HUES64 (cell line): Measurements from ENCODE around the gene MGAT5.
"Not testable (repeated sequence)": the region's sequence is repeated elsewhere in the genome, so short reads cannot be mapped to it uniquely, and the experiment has no call there.

Source experiments
- H3K27ac ChIP-seq: 2 replicates; pipeline ENCODE4 v1.7.0; 2013; ENCODE audit warnings: low read depth, low read length, inconsistent platforms
- H3K27me3 ChIP-seq: 2 replicates; pipeline ENCODE4 v1.6.1; 2013; ENCODE audit warnings: mild to moderate bottlenecking, low read length; ENCODE audit not compliant: insufficient read depth
- H3K36me3 ChIP-seq: 2 replicates; pipeline ENCODE4 v1.6.1; 2013; ENCODE audit warnings: mild to moderate bottlenecking, low read length; ENCODE audit not compliant: insufficient read depth
- H3K4me1 ChIP-seq: 2 replicates; pipeline ENCODE4 v1.6.1; 2013; ENCODE audit warnings: mild to moderate bottlenecking, low read length, moderate library complexity; ENCODE audit not compliant: insufficient read depth
- H3K4me3 ChIP-seq: 2 replicates; pipeline ENCODE4 v1.5.1; 2013; ENCODE audit warnings: mild to moderate bottlenecking, low read length, moderate library complexity
- H3K9ac ChIP-seq: 2 replicates; pipeline ENCODE4 v1.6.1; 2013; ENCODE audit warnings: mild to moderate bottlenecking, low read depth, low read length
- H3K9me3 ChIP-seq: 2 replicates; pipeline ENCODE4 v1.6.1; 2013; ENCODE audit warnings: low read depth, low read length; ENCODE audit not compliant: insufficient read depth
- WGBS: fragments of 150-250, 120-280 bp; methylation state at CpG from one replicate; pipeline ENCODE4 v1.1.7; 2013; ENCODE audit warnings: missing lambda C conversion rate; 5-methylcytosine and 5-hydroxymethylcytosine counted together

The MGAT5 gene

DNA sequence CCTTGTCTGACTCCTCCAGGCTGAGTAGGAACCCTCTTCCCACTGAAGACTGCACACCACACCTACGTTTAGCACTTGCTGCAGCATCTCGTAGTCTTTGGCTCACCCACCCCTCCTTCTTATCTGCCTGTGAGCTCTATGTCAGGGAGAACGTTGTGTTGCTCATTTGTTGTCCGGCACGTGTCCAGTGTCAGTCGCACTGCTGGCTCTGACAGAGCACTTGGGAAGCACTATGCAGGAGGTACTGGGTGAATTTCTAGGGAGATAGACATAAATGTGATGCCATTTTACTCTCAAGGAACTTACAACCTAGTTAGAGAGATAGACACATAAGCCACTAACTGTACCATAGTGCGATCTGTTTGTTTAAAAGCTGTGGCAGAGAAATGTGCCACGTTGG is 223.1 kb downstream of the MGAT5 start:
- not testable (repeated sequence) for H3K9me3 ChIP-seq, H3K9ac ChIP-seq, H3K27ac ChIP-seq, H3K4me1 ChIP-seq, H3K27me3 ChIP-seq, H3K4me3 ChIP-seq, H3K36me3 ChIP-seq
- 90% methylated on average over 8 of the region's 8 CpGs for WGBS

DNA sequence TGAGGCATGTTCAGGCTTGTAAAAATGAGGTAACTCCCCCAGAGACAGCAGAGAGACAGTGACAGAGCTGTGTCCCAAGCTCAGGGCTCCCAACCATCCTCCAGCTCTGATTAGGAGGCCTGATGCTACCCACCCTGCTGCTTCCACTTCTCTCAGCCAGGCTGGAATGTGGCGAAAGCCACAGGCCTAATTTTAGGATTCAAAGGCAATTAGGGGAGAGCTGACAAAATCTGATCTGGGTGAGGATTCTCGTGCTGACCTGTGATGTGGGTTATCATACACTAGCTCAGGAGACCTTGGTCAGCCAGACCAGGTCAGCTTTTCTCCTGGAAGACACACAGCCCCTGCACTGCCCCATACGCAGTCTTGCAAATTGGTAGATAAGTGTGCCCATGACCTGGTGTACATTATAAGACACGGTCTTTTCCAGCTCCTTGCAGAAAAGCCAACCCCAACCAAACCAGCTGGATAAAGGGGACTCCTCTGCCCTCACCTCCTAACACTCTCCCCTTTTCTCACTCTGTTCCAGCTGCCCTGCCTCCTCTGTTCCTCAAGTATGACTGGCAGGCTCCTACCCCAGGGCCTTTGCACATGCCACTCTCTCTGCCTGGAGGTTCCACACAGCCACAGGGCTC is 225.9 kb downstream of the MGAT5 start:
- no peak overlapping the region for H3K27ac ChIP-seq
- H3K27me3 ChIP-seq: no peaks in the 10 kb centered on the region
- WGBS: 92% methylated on average over 4 of the region's 4 CpGs
- no peak overlapping the region for H3K9ac ChIP-seq
- H3K4me3 ChIP-seq: no peak overlapping the region
- H3K4me1 ChIP-seq: no peaks in the 10 kb centered on the region
- H3K36me3 ChIP-seq: no peaks in the 10 kb centered on the region
- H3K9me3 ChIP-seq: no peaks in the 10 kb centered on the region

DNA sequence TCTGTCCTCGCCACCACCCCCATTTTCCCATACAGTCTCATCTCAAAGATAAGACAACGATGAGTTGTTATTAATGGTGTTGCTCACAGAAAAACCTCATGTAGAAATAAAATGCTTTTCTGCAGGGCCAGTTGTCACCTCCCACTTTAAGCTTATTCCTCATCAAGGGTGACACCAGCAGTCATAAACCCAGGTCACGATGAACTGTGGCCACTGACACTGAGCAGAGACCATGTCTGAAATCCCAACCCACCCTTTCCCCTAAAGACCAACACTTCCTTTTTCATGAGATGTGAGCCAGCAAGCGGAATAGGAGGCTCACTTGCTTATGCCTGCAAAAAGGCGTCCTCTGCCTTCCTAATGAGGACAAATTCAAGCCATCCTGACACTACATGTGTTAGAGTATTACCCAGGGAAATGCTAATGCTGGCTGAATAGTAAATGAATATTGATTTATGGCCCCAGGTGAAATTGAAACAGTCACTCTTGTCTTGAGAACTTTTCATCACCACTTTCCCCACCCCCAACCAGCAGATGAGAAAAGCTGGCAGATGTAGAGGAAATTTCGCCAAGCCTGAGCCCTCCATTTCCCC is 228.4 kb downstream of the MGAT5 start:
- Histone ChIP-seq H3K36me3 (no peaks in the 10 kb centered on the region), H3K4me1 (no peaks in the 10 kb centered on the region), H3K27ac (no peak overlapping the region), H3K9ac (no peak overlapping the region), H3K9me3 (no peaks in the 10 kb centered on the region), H3K27me3 (no peaks in the 10 kb centered on the region), H3K4me3 (no peak overlapping the region)
- WGBS: 93% methylated on average over 5 of the region's 6 CpGs

DNA sequence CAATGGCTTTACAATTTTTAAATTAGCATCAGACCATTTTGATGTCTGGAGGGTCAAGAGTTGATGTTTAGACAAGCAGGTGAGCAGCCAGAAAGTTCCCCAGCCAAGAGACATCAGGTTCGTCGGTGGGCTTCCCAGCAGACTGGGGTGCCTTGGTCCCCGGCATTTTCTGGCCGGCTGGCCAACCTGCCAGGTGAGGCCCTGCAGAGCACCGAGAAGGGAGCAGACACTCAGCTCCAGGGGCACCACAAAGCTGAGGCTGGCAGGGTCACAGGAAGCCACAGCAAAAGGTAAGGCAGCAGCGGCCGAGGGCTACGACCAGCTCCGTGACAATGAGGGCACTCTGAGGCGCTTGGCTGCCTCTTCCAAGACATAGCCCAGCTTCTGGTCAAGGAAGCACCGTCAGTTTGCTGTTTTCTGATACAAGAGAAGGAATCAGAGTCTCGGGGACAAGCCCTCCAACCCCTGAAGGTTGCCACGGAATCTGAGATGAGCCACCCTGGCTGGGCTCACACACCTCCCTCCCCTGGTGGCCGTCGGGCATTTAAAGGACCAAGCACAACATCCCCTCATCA is 229.0 kb downstream of the MGAT5 start:
- no peaks in the 10 kb centered on the region for H3K36me3 ChIP-seq
- no peaks in the 10 kb centered on the region for H3K27me3 ChIP-seq
- no peak overlapping the region for H3K9ac ChIP-seq
- H3K27ac ChIP-seq: no peak overlapping the region
- H3K9me3 ChIP-seq: no peaks in the 10 kb centered on the region
- WGBS: 89% methylated on average over 15 of the region's 15 CpGs
- no peaks in the 10 kb centered on the region for H3K4me1 ChIP-seq
- no peak overlapping the region for H3K4me3 ChIP-seq

DNA sequence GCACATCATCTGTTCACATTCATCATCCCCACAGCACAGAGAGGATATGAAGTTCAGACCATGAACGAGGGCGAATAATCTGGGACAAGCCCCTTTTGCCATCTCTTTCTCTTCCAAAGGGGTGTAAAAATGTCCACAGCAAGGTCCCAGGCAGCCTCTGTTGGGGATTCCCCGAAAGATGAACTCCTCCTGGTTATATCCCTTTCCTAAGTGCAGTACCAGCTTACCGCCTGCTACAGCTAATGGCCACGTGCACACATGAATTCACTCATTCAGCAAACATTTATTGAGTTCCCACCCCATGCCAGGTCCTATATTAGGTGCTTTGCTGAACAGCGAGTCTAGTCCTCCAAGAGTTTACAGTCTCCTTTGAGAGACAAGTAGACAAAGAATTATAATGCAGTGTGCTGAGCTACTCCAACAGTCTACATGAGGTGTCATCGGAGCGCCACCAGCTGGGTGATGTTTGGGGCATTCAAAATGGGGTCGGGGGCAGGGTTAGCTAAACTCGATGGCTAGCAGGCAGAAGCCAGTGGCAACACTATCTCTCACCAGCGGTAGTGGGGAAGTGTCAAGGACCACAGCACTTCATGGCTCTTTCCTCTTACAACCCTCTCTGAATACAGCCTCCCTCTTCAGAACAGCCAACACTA is 236.0 kb downstream of the MGAT5 start:
- WGBS: 86% methylated on average over 11 of the region's 11 CpGs
- no peaks in the 10 kb centered on the region for H3K4me1 ChIP-seq
- no peak overlapping the region for H3K9ac ChIP-seq
- no peaks in the 10 kb centered on the region for H3K36me3 ChIP-seq
- H3K9me3 ChIP-seq: no peaks in the 10 kb centered on the region
- H3K4me3 ChIP-seq: no peak overlapping the region
- no peaks in the 10 kb centered on the region for H3K27me3 ChIP-seq
- H3K27ac ChIP-seq: no peak overlapping the region

DNA sequence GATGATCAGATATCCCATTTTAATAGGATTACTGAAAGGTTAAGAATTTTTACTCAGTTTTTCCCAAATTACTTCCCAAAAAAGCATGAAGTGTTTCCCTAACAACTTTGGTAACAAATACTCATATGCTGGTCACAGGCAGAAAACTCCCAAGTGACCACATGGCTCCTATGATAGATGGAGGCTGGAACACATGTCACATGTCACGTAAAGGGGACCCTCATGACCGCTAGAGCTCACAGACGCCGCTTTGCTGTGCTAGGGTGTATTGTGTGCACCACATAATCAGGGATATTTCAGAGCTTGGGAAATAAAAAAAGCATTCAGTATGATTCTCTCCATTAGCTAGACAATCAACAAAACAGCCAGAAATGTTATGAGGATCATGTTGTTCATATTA is 236.7 kb downstream of the MGAT5 start:
- Histone ChIP-seq H3K27ac (no peak overlapping the region), H3K36me3 (no peaks in the 10 kb centered on the region), H3K4me3 (no peak overlapping the region), H3K9ac (no peak overlapping the region), H3K27me3 (no peaks in the 10 kb centered on the region), H3K9me3 (no peaks in the 10 kb centered on the region), H3K4me1 (no peaks in the 10 kb centered on the region)
- 95% methylated on average over 4 of the region's 4 CpGs for WGBS

DNA sequence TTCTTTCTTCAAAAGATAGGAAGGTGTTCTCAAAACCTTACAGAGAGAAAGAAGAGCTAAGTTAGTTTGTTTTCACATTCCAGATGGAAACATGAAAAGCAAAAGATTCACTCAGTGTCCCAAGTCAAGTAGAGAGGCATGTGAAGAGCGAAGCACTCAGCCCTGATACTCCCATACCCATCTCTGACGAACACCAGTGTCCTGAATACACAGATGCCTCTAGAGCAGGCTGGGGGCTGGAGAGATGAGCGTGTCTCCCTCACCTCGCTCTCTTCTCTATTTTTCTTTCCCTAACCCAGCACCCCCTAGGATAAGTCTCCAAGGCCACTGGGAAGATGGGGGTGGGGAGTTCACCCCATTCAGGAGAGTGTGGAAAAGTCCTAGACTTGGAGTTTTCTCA is 237.2 kb downstream of the MGAT5 start:
- no peaks in the 10 kb centered on the region for H3K9me3 ChIP-seq
- no peaks in the 10 kb centered on the region for H3K36me3 ChIP-seq
- H3K27me3 ChIP-seq: no peaks in the 10 kb centered on the region
- no peaks in the 10 kb centered on the region for H3K4me1 ChIP-seq
- 92% methylated on average over 4 of the region's 4 CpGs for WGBS
- no peak overlapping the region for H3K9ac ChIP-seq
- no peak overlapping the region for H3K27ac ChIP-seq
- H3K4me3 ChIP-seq: no peak overlapping the region

DNA sequence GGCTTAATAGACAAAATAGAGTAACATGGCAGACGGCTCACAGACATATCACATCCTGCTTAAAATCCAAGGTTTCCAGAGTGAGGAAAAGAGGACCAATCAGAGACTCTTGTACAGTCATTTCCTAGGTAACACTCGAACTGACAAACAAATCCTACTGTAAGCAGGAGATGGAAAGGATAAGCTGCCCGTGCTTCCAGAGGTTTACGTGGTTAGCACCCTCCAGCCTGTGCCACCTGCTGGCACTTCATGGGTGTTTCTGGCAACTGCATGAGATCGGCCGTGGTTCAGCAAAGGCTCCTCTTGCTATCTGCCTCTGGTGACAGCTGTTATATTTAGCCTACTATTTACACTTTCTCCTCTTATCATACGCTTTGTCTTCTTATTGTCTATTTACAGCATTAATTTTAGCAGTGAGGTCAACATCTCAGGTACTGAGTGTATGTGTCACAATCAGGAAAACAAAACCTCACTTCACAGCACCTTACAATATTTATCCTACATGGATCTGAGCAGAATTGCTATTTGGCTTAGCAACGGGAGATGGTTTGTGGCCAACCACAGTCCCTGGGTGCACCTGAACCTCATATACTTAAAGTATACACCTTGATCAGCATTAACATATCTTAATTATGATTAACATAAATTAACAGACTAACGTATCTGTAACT is 238.0 kb downstream of the MGAT5 start:
- H3K4me1 ChIP-seq: no peaks in the 10 kb centered on the region
- no peaks in the 10 kb centered on the region for H3K36me3 ChIP-seq
- 88% methylated on average over 9 of the region's 9 CpGs for WGBS
- H3K4me3 ChIP-seq: no peak overlapping the region
- H3K27ac ChIP-seq: no peak overlapping the region
- H3K9me3 ChIP-seq: no peaks in the 10 kb centered on the region
- H3K9ac ChIP-seq: no peak overlapping the region
- no peaks in the 10 kb centered on the region for H3K27me3 ChIP-seq

DNA sequence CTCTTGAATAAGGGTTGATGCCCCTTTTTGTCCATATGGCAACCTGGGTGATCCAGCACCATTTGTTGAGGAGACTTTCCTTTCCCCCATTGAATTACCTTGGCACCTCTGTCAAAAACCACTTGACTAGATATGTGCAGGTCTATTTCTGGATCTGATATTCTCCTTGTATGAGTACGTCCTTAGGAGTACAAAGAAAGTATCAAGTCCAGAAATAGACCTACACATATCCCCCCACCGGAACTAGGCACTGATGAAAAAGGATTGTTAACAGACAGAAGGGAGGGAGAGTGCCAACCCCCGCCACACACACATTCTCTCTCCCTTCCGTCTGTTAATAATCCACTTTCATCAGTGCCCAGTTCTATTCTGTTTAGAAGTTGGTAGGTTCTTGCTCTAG is 239.9 kb downstream of the MGAT5 start:
- H3K27me3 ChIP-seq: no peaks in the 10 kb centered on the region
- H3K4me3 ChIP-seq: no peak overlapping the region
- H3K36me3 ChIP-seq: no peaks in the 10 kb centered on the region
- WGBS: no CpG with 5 or more reads among the region's 4 CpGs
- no peaks in the 10 kb centered on the region for H3K9me3 ChIP-seq
- H3K9ac ChIP-seq: no peak overlapping the region
- no peaks in the 10 kb centered on the region for H3K4me1 ChIP-seq
- H3K27ac ChIP-seq: no peak overlapping the region

DNA sequence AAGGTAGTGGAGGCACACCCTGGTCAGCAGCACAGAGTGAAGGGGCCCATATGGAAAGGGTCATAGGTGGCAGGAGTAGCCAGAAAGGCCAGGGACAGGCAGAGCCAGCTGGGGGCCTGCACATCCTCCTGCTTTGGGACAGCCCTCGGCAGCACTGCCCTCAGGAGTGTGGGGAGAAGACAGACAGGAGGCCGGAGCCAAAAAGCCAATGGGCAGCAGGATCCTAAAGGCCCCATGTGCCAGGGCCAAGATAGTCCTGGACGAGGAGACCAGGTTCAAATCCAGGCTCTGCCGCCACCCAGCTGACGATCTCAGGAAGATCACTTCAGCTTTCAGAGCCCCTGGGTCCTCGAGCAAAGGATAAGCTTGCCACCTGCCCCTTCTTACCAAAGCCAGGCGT is 244.8 kb downstream of the MGAT5 start:
- no peak overlapping the region for H3K27ac ChIP-seq
- H3K27me3 ChIP-seq: no peaks in the 10 kb centered on the region
- H3K4me3 ChIP-seq: no peak overlapping the region
- H3K36me3 ChIP-seq: no peaks in the 10 kb centered on the region
- no peaks in the 10 kb centered on the region for H3K9me3 ChIP-seq
- WGBS: 89% methylated on average over 7 of the region's 7 CpGs
- H3K9ac ChIP-seq: no peak overlapping the region
- H3K4me1 ChIP-seq: no peaks in the 10 kb centered on the region

DNA sequence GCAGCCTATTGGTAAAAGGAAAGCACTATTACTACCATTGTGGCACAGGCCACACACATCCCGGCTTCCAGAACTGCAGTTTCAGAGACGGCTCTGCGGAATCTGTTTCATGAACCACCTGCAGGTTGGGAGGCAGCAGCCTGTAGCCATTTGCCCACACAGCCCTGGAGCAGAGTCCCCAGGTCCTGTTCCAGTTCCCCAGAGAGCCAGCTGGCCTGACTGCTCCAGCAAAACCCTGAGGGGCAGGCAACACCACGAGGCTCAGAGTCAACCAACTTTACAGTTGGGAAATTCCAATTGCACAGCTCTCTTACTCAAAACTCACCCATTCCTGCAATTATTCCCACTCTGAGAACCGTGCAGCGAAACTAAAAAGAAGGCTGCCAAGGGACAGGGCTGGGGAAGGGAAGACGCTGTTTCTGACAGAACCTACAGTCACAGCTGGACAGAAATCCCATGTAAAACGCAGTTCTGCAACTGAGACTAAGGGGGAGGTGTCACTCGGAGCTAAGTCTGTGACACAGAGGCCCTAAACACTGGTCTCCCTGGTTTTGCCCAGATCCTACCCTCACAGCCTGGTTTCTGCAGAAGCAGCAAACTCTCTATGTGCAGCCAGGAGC is 245.5 kb downstream of the MGAT5 start:
- WGBS: 73% methylated on average over 9 of the region's 9 CpGs
- no peaks in the 10 kb centered on the region for H3K27me3 ChIP-seq
- H3K9me3 ChIP-seq: no peaks in the 10 kb centered on the region
- no peak overlapping the region for H3K4me3 ChIP-seq
- no peaks in the 10 kb centered on the region for H3K36me3 ChIP-seq
- no peaks in the 10 kb centered on the region for H3K4me1 ChIP-seq
- H3K27ac ChIP-seq: no peak overlapping the region
- no peak overlapping the region for H3K9ac ChIP-seq
